Gastrocnemius medialis (tissue), 4 donors: Measurements from ENCODE around the gene CAPN13.

Source experiments
- CTCF ChIP-seq, 5 experiments: fragments of 450-650 bp in 3 of 5; fragments of 200-600 bp in 2 of 5; sonication (generic) in 2 of 5; IDR thresholded peaks in 4 of 5; conservative IDR thresholded peaks in 1 of 5; 1 replicate in 4 of 5; 2 replicates in 1 of 5; pipeline ENCODE4 v1.5.1; 2016 to 2019; ENCODE audit warnings: antibody characterized with exemption in 5 of 5, mild to moderate bottlenecking in 3 of 5, moderate library complexity in 3 of 5
- POLR2A ChIP-seq, 2 donors: fragments of 450-650 bp; IDR thresholded peaks; one replicate each; pipeline ENCODE4 v1.6.1; 2017; ENCODE audit warnings: antibody characterized with exemption in 2 of 2, mild to moderate bottlenecking in 2 of 2, moderate library complexity in 2 of 2

DNA sequence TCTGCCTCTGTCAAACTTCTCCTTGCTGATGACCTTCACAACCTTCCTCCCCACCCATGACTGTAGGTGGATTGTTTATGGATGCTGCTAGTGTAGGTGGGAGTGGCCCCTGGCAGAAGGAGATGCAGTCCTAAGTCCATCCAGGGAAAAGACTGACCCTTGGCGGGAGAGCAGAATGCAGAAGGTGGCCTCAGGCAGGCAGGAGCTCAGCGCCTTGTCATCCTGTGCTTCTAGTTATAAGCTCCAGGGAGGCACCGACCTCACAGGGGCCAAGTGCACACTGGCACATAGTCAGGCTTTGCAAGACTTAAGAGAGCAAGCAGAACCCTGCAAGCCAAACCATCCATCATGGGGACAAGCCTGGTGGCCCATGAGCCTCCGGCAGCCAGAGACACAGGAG lies 74.4 kb downstream of the CAPN13 start:
- TF ChIP-seq CTCF (IDR thresholded peaks at IDR 0.05 in 4 of 5, conservative IDR thresholded peaks at IDR 0.05 in 1 of 5) (no peak), POLR2A (IDR thresholded peaks at IDR 0.05) (no peak)
